CD14-positive monocyte (primary cell): ENCODE data around the gene SLC66A2. TPM values are rescaled to one million over a fixed set of nuclear protein-coding genes. Genes with fewer than 3 reads are reported as not detected.

Source experiments
- DNase-seq, 3 donors: peaks; one replicate each; pipeline ENCODE4 v3.0.0-alpha.2; 2011 to 2022
- H2AFZ ChIP-seq: 2 replicates; pipeline ENCODE4 v1.6.0; 2012; ENCODE audit warnings: mild to moderate bottlenecking, low read depth, low read length, inconsistent platforms; ENCODE audit not compliant: insufficient read depth, poor library complexity, severe bottlenecking
- H3K27ac ChIP-seq, 2 donors: 1 replicate in 1 of 2; 2 replicates in 1 of 2; pipeline ENCODE4 v1.5.1; 2012 to 2013; ENCODE audit warnings: low read length in 2 of 2, control low read depth in 1 of 2, inconsistent platforms in 1 of 2, low read depth in 1 of 2, mild to moderate bottlenecking in 1 of 2
- H3K27me3 ChIP-seq, 2 donors: one replicate each; pipeline versions ENCODE4 v1.6.0 to v1.6.1; 2011 to 2013; ENCODE audit warnings: low read length in 2 of 2; ENCODE audit not compliant: control insufficient read depth in 2 of 2, insufficient read depth in 2 of 2
- H3K36me3 ChIP-seq, 2 donors: replicated peaks in 1 of 2; 1 replicate in 1 of 2; 2 replicates in 1 of 2; pipeline versions ENCODE4 v1.5.1 to v1.6.1; 2012 to 2013; ENCODE audit warnings: low read length in 2 of 2, control low read depth in 1 of 2, inconsistent platforms in 1 of 2, mild to moderate bottlenecking in 1 of 2; ENCODE audit not compliant: insufficient read depth in 2 of 2, control insufficient read depth in 1 of 2
- H3K4me1 ChIP-seq, 2 donors: 1 replicate in 1 of 2; 2 replicates in 1 of 2; pipeline versions ENCODE4 v1.5.1 to v1.6.1; 2012 to 2013; ENCODE audit warnings: low read length in 2 of 2, control low read depth in 1 of 2, inconsistent platforms in 1 of 2, mild to moderate bottlenecking in 1 of 2, moderate library complexity in 1 of 2; ENCODE audit not compliant: insufficient read depth in 2 of 2, control insufficient read depth in 1 of 2
- H3K4me2 ChIP-seq: replicated peaks from 2 replicates; pipeline ENCODE3; 2012; ENCODE audit warnings: low read length, moderate library complexity, mild to moderate bottlenecking; ENCODE audit not compliant: poor library complexity, severe bottlenecking; ENCODE audit errors: extremely low read depth
- H3K4me3 ChIP-seq, 3 experiments: fragments of 200-600 bp in 1 of 3; sonication (generic) in 1 of 3; replicated peaks in 1 of 3; 1 replicate in 2 of 3; 2 replicates in 1 of 3; pipeline ENCODE4 v1.5.1; 2011 to 2013; ENCODE audit warnings: low read length in 3 of 3, mild to moderate bottlenecking in 3 of 3, control low read depth in 2 of 3, low read depth in 2 of 3, inconsistent platforms in 1 of 3, moderate library complexity in 1 of 3
- H3K79me2 ChIP-seq: 2 replicates; pipeline ENCODE4 v1.6.0; 2012; ENCODE audit warnings: mild to moderate bottlenecking, control low read depth, inconsistent platforms, low read length, moderate library complexity; ENCODE audit not compliant: insufficient read depth
- H3K9ac ChIP-seq: 2 replicates; pipeline ENCODE4 v1.6.0; 2017; ENCODE audit warnings: low read length, mild to moderate bottlenecking; ENCODE audit not compliant: insufficient read depth, poor library complexity, severe bottlenecking
- H3K9me3 ChIP-seq, 2 donors: replicated peaks in 1 of 2; 1 replicate in 1 of 2; 2 replicates in 1 of 2; pipeline versions ENCODE4 v1.5.1 to v1.6.1; 2012 to 2013; ENCODE audit warnings: low read length in 2 of 2, control low read depth in 1 of 2; ENCODE audit not compliant: control insufficient read depth in 1 of 2, insufficient read depth in 1 of 2
- H4K20me1 ChIP-seq: 2 replicates; pipeline ENCODE4 v1.6.0; 2012; ENCODE audit warnings: mild to moderate bottlenecking, low read length, control low read depth, moderate library complexity; ENCODE audit not compliant: insufficient read depth
- H3K27ac Mint-ChIP-seq, 7 donors: one replicate each; pipeline ENCODE4 v1.8.0; 2020; ENCODE audit warnings: mild to moderate bottlenecking in 7 of 7, mixed read lengths in 7 of 7, moderate library complexity in 6 of 7, inconsistent platforms in 2 of 7
- H3K27me3 Mint-ChIP-seq, 3 donors: one replicate each; pipeline ENCODE4 v1.8.0; 2021 to 2022; ENCODE audit warnings: low read depth in 3 of 3, mild to moderate bottlenecking in 3 of 3, mixed read lengths in 3 of 3, moderate library complexity in 3 of 3, inconsistent platforms in 1 of 3
- H3K36me3 Mint-ChIP-seq, 2 donors: one replicate each; pipeline ENCODE4 v1.8.0; 2020; ENCODE audit warnings: mixed read lengths in 2 of 2, inconsistent platforms in 1 of 2, mild to moderate bottlenecking in 1 of 2
- H3K4me1 Mint-ChIP-seq: one replicate; pipeline ENCODE4 v1.8.0; 2020; ENCODE audit warnings: mild to moderate bottlenecking, mixed read lengths
- H3K4me3 Mint-ChIP-seq, 2 donors: one replicate each; pipeline ENCODE4 v1.8.0; 2020; ENCODE audit warnings: mild to moderate bottlenecking in 2 of 2, mixed read lengths in 2 of 2, moderate library complexity in 1 of 2
- H3K9me3 Mint-ChIP-seq, 7 donors: one replicate each; pipeline ENCODE4 v1.8.0; 2020 to 2022; ENCODE audit warnings: mixed read lengths in 7 of 7, mild to moderate bottlenecking in 6 of 7, moderate library complexity in 6 of 7, inconsistent platforms in 2 of 7
- WGBS: methylation state at CpG from one replicate; pipeline ENCODE4 v1.1.5; 2013; ENCODE audit warnings: missing lambda C conversion rate; ENCODE audit not compliant: insufficient coverage; 5-methylcytosine and 5-hydroxymethylcytosine counted together
- intact Hi-C, 2 donors: fragments of 100-400 bp; cut with micrococcal nuclease; formaldehyde crosslinking; loops; one replicate each; pipeline versions ENCODE4 v1.15.0 to v1.15.1; 2023
- polyA plus RNA-seq, 3 donors: library from polyadenylated mRNA; depleted of rRNA in 1 of 3; unstranded in 2 of 3; stranded (reverse) in 1 of 3; fragments of 300-500 nt in 2 of 3; fragments of >200 nt in 1 of 3; fragmentation: Illumina TruSeq in 2 of 3; gene quantifications; 1 replicate in 2 of 3; 2 replicates in 1 of 3; pipeline ENCODE4 v1.2.3, GENCODE V29; 2012 to 2021
- TF ChIP-seq, protein P1 (sequence below): fragments of 200-600 bp; IDR thresholded peaks from one replicate; pipeline ENCODE4 v1.8.0; 2022; ENCODE audit warnings: antibody characterized with exemption, mild to moderate bottlenecking

Gene SLC66A2
- polyA plus RNA-seq, 3 donors, result 26.8 to 42.6 (median 33.8) TPM

DNA sequence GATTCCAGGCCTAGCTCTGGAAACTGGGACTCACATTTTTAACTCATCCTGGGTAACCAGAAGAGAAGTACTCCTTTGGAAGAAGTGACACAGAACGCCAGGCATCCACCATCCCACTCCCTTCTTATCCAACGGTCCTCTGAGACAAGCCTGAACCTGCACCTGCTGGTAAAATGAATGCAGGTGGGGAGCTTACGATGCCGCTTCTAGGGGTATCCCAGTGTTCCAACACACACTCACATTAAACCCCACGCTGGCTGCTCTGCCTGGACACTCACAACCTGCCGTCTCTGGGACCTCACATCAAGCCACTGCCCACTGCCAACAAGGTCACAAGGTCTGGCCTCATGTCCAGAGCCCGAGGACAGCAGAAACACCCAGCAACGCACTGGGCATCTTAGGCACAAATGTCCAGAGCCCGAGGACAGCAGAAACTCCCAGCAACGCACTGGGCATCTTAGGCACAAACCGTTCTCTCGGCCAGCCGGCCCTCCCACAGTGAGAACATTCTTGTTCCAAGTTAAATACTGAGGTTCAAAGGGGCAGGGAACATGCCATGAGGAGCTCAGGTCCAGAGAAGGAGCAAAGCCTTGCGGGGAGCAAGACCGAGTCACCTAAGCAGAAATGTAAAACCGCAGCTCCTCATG is 9.9 kb downstream of the SLC66A2 start:
- Histone ChIP-seq H3K4me1 (no peaks in the 10 kb centered on the region), H2AFZ (no peak overlapping the region), H3K27ac (no peak overlapping the region), H3K4me2 (no peak overlapping the region), H3K79me2 (peaks cover 99% of the 10 kb centered on the region), H3K9ac (no peak overlapping the region), H3K4me3 (no peak overlapping the region), H3K27me3 (no peaks in the 10 kb centered on the region), H4K20me1 (peaks cover 100% of the 10 kb centered on the region), H3K9me3 (peaks cover 24 to 25% of the 10 kb centered on the region in 2 donors), H3K36me3 (peaks cover 78 to 100% of the 10 kb centered on the region in 2 donors)
- peaks cover 79 to 92% of the 10 kb centered on the region in 2 donors for H3K36me3 Mint-ChIP-seq
- H3K4me3 Mint-ChIP-seq, result no peak overlapping the region
- TF ChIP-seq, protein P1, sequence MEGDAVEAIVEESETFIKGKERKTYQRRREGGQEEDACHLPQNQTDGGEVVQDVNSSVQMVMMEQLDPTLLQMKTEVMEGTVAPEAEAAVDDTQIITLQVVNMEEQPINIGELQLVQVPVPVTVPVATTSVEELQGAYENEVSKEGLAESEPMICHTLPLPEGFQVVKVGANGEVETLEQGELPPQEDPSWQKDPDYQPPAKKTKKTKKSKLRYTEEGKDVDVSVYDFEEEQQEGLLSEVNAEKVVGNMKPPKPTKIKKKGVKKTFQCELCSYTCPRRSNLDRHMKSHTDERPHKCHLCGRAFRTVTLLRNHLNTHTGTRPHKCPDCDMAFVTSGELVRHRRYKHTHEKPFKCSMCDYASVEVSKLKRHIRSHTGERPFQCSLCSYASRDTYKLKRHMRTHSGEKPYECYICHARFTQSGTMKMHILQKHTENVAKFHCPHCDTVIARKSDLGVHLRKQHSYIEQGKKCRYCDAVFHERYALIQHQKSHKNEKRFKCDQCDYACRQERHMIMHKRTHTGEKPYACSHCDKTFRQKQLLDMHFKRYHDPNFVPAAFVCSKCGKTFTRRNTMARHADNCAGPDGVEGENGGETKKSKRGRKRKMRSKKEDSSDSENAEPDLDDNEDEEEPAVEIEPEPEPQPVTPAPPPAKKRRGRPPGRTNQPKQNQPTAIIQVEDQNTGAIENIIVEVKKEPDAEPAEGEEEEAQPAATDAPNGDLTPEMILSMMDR, result no peak
- no peak for DNase-seq
- intact Hi-C loops, result loop anchor here (10.0 kb wide), 2 partner anchors 47 to 163 kb away; partner anchors contain the start of gene ADNP2 (in 1 of the 2)
- peaks cover 13% of the 10 kb centered on the region for H3K4me1 Mint-ChIP-seq
- whole genome bisulfite sequencing, result 95% methylated on average over 13 of the region's 16 CpGs
- peaks cover 0 to 2% (median 0%) of the 10 kb centered on the region in 3 donors for H3K27me3 Mint-ChIP-seq
- peaks cover 16 to 36% (median 28%) of the 10 kb centered on the region in 7 donors for H3K9me3 Mint-ChIP-seq
- no peak overlapping the region for H3K27ac Mint-ChIP-seq

DNA sequence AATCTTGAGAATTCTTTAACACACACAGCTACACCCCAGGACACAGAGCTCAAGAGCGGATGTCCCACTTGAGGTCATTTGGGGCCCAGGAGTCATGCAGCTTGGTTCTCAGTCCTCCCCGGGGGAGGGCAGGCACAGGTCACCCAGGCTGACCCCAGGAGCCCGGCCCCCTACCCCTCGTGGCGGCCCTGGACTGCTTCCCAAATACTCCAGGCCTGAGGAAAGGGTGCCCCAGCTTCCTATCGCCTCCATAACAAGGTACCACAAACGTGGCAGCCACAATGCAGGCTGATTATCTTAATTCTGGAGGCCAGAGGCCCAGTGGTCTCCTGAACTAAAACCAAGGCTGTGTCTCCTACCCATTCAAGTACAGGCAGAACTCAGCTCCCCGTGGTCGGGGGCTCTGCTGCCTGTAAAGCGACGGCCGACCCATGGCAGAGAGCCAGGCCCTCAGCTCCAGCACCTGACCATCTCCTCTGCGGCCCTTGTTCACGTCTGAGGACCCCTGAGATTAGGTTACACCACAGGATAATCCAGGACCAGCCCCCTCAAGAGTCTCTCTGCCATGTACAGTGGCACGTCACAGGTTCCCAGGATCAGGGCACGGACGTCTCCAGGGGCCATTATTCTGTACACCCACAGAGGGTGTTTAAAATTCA is 10.5 kb downstream of the SLC66A2 start:
- Histone ChIP-seq H4K20me1 (peaks cover 99% of the 10 kb centered on the region), H3K9me3 (peaks cover 29 to 31% of the 10 kb centered on the region in 2 donors), H3K9ac (no peak overlapping the region), H3K4me1 (no peaks in the 10 kb centered on the region), H3K79me2 (peaks cover 99% of the 10 kb centered on the region), H2AFZ (no peak overlapping the region), H3K4me2 (no peak overlapping the region), H3K36me3 (peaks cover 79 to 100% of the 10 kb centered on the region in 2 donors), H3K4me3 (no peak overlapping the region), H3K27me3 (no peaks in the 10 kb centered on the region), H3K27ac (no peak overlapping the region)
- TF ChIP-seq, protein P1, result no peak
- peaks cover 80 to 92% of the 10 kb centered on the region in 2 donors for H3K36me3 Mint-ChIP-seq
- peaks cover 10% of the 10 kb centered on the region for H3K4me1 Mint-ChIP-seq
- 95% methylated on average over 17 of the region's 17 CpGs for WGBS
- peaks cover 0 to 2% (median 0%) of the 10 kb centered on the region in 3 donors for H3K27me3 Mint-ChIP-seq
- peak overlapping the region in 1 of 7 donors; percentile 44 for H3K27ac Mint-ChIP-seq
- no peak for DNase-seq
- intact Hi-C loops, result loop anchor here (10.0 kb wide), 2 partner anchors 46 to 164 kb away; partner anchors contain the start of gene ADNP2 (in 1 of the 2)
- H3K9me3 Mint-ChIP-seq, result peaks cover 21 to 42% (median 33%) of the 10 kb centered on the region in 7 donors
- no peak overlapping the region for H3K4me3 Mint-ChIP-seq
